Hematopoietic multipotent progenitor cell treated with erythropoietin and hydrocortisone succinate and interleukin-3 and kit ligand, for 4 days (in vitro differentiated cells): ENCODE measurements around the gene MTAP.

Experiments
- DNase-seq: peaks from one replicate; pipeline ENCODE4 v3.0.0-alpha.2; 2015

The MTAP gene

GRCh38 chr9:21802418-21803000 is at the start of gene MTAP:
TSS of gene MTAP (plus strand) at chr9:21802636. CDS start at chr9:21802749, 113 bp downstream.
- peak; percentile 97 for DNase-seq

GRCh38 chr9:21753523-21753922 is 48.9 kb upstream of the MTAP start:
- no peak for DNase-seq

DNA sequence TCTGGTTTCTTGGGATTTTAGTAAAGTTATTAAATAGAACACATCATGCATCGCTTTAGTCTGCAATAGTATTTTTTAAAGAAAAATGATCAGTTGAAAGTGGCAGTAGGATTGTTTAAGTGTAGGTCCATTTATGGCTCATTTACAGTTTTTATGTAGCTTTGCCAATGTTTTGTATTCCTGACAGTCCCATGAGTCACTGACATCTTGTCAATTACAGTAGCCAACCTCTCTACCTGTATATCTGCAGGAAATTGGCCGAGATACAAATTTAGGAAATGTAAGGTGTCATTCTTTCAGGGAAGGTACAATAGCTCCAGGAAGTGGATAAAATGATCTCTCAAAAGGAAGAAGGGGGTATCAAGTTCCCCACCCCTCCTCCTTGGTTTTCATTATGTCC is 47.7 kb upstream of the MTAP start:
- DNase-seq = no peak

DNA sequence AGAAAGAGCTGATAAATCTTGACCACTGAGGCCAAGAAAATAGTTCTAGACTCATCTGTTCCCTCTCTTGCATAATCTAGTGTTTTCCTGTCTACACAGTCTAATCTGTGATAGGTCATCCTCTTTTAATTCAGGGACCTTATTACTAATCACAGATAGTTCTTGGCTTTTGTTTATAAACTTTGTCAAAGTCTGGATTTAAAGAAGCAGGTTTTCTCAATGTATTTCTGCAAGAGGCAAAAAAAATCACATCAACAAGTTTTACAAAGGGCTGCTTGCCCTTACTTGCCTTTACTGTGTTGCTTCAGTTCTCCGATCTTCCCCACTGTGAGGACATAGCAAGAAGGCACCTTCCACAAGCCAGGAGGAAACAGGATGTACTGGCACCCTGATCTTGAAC is 43.9 kb upstream of the MTAP start:
- no peak for DNase-seq

DNA sequence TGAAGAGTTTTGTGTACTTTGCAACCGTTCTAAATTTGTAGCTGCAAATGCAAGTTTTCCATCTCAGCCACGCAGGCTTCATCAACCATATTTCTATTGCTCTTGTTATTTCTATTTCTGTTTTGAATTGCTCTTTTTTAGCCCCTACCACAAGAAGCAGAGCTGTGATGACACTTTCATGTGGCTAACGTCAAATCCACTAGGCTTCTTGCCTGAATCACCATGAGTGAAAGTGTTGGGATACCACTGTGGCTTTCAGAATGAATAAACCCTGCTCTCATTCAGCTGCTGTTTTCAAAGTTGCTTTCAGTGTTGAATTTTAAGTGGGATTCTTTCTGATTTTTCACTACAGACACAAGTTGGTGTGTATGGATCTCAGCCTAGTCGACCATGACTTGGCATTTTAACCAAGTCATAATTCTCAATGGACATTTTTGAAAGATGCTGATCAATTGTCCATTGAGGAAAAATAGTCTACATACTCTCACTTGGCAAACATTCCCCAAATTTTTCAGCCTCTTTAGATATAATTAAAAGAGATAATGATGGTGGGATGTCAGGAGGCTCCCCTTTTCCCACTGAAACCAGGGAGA is 41.0 kb upstream of the MTAP start:
- no peak for DNase-seq

- DNase-seq = no peak
Measured at GRCh38 chr9:21762064-21762463, 40.4 kb upstream of the MTAP start.

DNA sequence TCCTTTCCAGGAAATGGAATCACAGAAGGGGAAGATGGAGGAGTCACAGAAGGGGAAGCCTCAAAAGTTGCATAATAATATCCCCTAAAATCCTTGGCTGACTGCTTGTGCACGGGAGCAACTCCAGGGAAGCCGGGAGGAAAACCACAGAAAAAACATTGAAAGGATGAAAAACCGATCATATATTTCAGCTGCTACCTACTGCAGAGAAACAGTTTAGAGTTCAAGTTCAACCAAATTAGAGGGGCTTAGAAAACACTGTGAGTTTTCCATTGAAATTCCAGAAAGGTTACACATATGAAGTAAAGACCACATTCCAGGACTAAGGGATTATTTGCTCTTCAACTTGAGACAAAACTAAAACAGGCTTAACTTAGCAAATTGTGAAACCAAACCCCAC is 37.6 kb upstream of the MTAP start:
- DNase-seq = no peak

DNA sequence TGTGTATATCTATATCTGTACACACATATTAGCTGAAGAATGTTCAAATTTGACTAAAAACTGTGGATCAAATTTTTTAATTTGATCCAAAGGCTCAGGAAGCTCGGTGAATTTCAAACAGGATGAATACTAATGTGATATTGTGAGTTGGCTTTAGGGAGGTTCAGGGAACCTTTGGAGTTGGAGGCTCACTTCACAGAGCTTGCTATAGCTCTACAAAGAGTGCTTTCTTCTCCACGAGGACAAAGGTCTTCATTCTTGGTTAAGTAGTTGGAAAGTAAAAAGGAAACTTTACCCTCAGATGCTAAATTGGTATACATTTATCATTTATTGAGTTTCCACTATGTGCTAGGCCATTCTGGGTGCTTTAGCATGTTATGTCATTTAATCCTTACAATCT is 36.3 kb upstream of the MTAP start:
- DNase-seq = no peak

DNA sequence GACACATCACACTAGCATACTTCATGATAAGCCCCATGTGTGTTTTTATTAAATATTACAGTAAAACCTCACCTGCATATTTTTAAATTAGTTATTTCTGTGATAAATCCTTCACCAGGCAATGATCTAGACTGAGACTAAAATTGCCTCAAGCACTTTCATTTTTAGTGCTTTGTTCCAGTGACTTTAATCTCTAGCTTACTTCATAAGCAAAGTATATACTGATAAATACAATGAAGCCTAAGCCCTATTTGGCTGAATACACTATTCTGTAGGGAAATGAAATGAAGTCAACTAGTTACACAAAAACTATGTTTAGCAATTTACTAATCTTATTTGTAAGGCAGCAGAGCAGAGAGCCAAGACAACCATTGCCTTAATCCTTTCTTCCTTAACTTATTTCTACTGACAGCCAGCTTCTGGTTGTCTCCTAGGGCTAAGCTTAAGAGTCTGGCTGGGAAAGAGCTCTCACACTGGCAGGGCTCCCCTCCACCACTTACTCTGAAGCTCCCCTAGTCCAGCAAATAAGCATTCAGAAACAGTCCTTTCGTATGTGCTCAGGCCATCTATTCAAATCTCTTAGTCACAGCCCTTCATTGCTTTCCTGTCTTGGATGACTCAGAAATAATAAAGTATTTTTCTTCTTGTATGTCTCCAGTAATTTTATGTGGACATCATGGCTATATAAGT is 31.4 kb upstream of the MTAP start:
- peak; percentile 16 for DNase-seq

GRCh38 chr9:21777701-21778100 is 24.7 kb upstream of the MTAP start:
- DNase-seq = no peak

- DNase-seq = peak; percentile 35
Measured at GRCh38 chr9:21778304-21778703, 24.1 kb upstream of the MTAP start.

- DNase-seq = no peak
Measured at GRCh38 chr9:21779397-21779796, 23.0 kb upstream of the MTAP start.

GRCh38 chr9:21781656-21782055 is 20.8 kb upstream of the MTAP start:
- DNase-seq = no peak

- no peak for DNase-seq
Measured at GRCh38 chr9:21782205-21782604, 20.2 kb upstream of the MTAP start.

- no peak for DNase-seq
Measured at GRCh38 chr9:21788752-21789151, 13.7 kb upstream of the MTAP start.

DNA sequence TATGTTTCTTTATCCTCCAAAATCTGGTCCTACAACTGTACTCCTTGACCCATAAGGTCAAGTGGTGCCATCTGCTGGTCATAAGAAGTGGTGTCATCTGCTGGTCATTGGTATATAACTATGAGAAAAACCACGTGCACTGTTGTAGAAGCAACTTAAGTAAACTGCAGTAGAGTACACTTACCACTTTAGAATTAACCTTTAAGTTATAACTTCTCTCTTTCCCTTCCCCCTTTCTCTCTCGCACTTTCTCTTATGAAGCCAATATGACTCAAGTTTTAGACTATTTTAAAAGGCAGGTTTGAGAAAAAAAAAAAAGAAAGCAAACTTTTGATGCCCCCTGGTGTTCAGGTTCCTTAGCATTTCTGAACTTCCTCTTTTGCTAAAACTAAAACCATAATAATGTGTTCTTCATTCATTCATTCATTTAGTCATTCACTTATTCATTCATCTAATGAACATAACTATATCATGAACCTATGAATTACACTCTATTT is 12.8 kb upstream of the MTAP start:
- DNase-seq = peak; percentile 94

- DNase-seq = no peak
Measured at GRCh38 chr9:21795483-21795882, 7.0 kb upstream of the MTAP start.

- no peak for DNase-seq
Measured at GRCh38 chr9:21796768-21797167, 5.7 kb upstream of the MTAP start.

- DNase-seq = no peak
Measured at GRCh38 chr9:21800931-21801682, 1.3 kb upstream of the MTAP start.

DNA sequence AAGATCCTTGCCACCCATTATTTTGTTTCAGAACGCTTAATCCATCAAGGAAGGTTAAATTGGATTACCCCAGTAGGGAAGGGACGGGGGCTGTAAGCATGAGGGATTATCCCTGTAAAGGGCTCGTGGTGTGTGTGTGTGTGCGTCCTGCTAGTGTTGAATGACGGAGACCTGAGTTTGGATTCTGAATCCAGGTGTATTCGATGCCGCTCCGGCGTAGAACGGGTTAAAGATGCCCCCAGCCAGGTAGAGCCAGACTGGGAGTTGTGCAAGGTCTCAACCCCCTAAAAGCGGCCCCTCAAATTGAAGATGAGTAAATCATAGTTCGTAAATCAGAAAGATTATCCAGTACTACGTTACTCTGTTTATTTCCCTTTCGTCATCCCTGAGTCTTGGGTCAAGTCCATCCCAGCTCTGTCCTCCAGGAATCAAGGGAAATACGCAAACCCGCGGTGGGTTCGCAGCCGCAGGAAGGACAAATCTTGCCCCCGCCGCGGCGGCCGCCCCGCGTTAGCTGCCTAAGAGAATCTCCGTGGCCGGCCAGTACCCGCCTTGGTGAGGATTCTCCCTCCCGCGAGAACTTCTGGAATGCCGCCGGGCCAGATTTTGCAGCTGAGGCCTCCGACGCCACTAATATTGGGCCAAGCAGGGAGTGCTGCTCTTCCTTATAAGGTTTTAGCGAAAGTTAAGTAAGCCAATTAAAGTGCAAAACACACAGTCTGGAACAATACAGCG is 586 bp upstream of the MTAP start:
- DNase-seq = no peak

- peak; percentile 12 for DNase-seq
Measured at GRCh38 chr9:21803649-21804048, 1.2 kb downstream of the MTAP start.

GRCh38 chr9:21804331-21804730 is 1.9 kb downstream of the MTAP start:
- DNase-seq = no peak

DNA sequence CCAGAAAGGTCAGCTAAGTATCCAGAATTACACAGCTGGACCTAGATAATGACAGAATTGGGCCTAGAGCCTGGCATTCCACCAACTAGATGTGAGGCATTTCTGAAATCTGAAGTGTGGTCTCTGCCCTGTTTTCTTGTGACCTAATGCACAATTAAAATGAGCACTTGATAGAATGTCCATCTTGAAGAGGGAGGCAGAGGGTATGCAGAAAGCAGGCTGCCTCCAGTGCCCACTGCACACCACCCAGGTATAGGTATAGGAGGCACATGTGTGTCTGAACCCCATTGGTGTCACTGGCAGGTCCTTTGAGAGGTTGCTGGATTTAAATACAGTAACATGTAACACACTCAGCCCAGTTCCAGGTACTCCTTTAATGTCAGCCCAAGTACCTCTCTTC is 2.4 kb downstream of the MTAP start:
- no peak for DNase-seq
